Measurements from ENCODE around the gene USP38. TPM values are rescaled to one million over a fixed set of nuclear protein-coding genes. Genes with fewer than 3 reads are reported as not detected.
A peak's percentile ranks its signal among the peaks of the same experiment; 100 is the strongest.

The USP38 gene
- total RNA-seq, 3 donors from 2014 or later, result 19.7 to 28.2 (median 21.6) TPM

- peaks cover 0 to 10% of the 10 kb centered on the region in 2 donors for H3K4me1 ChIP-seq
- H3K9me3 ChIP-seq, result no peaks in the 10 kb centered on the region
- peak overlapping the region; percentile 90 to 95 for H3K27ac ChIP-seq
- peak overlapping the region; percentile 81 to 96 (median 90) for H3K4me3 ChIP-seq
- TF ChIP-seq POLR2AphosphoS5 (IDR thresholded peaks at IDR 0.05) (no peak), CTCF (IDR thresholded peaks at IDR 0.05) (no peak), POLR2A (IDR thresholded peaks at IDR 0.05) (no peak)
- H3K36me3 ChIP-seq, result no peaks in the 10 kb centered on the region
- intact Hi-C loops (cut with DNase I; ENCODE audit: low total_unique reads), result no loop called here
- DNase-seq (ENCODE audit: low spot score in 2 of 2), result peak in 1 of 2 donors; percentile 52
- no peaks in the 10 kb centered on the region for H3K27me3 ChIP-seq
Observed at GRCh38 chr4:143185253-143186107, 763 bp downstream of the USP38 start.

- Histone ChIP-seq H3K4me3 (peak overlapping the region; percentile 81 to 96 (median 90)), H3K4me1 (peaks cover 0 to 10% of the 10 kb centered on the region in 2 donors), H3K36me3 (no peaks in the 10 kb centered on the region), H3K27me3 (no peaks in the 10 kb centered on the region), H3K9me3 (no peaks in the 10 kb centered on the region), H3K27ac (peak overlapping the region; percentile 37 to 95)
- intact Hi-C loops (cut with DNase I; ENCODE audit: low total_unique reads), result no loop called here
- TF ChIP-seq CTCF (IDR thresholded peaks at IDR 0.05) (no peak), POLR2AphosphoS5 (IDR thresholded peaks at IDR 0.05) (no peak), POLR2A (IDR thresholded peaks at IDR 0.05) (no peak)
- no peak for DNase-seq (ENCODE audit: low spot score in 2 of 2)
Observed at GRCh38 chr4:143186212-143186611, 1.5 kb downstream of the USP38 start.

- intact Hi-C loops (cut with DNase I; ENCODE audit: low total_unique reads), result no loop called here
- no peak for DNase-seq (ENCODE audit: low spot score in 2 of 2)
- no peaks in the 10 kb centered on the region for H3K27me3 ChIP-seq
- peak overlapping the region; percentile 81 to 96 (median 90) for H3K4me3 ChIP-seq
- no peak for TF ChIP-seq POLR2A (IDR thresholded peaks at IDR 0.05)
- TF ChIP-seq CTCF (IDR thresholded peaks at IDR 0.05), result no peak
- TF ChIP-seq POLR2AphosphoS5 (IDR thresholded peaks at IDR 0.05), result no peak
- H3K27ac ChIP-seq, result peak overlapping the region; percentile 37 to 95
- H3K36me3 ChIP-seq, result no peaks in the 10 kb centered on the region
- H3K4me1 ChIP-seq, result peaks cover 0 to 10% of the 10 kb centered on the region in 2 donors
- no peaks in the 10 kb centered on the region for H3K9me3 ChIP-seq
Observed at GRCh38 chr4:143186649-143187048, 1.9 kb downstream of the USP38 start.

- DNase-seq (ENCODE audit: low spot score in 2 of 2), result no peak
- TF ChIP-seq CTCF (IDR thresholded peaks at IDR 0.05) (no peak), POLR2AphosphoS5 (IDR thresholded peaks at IDR 0.05) (no peak), POLR2A (IDR thresholded peaks at IDR 0.05) (no peak)
- no peaks in the 10 kb centered on the region for H3K36me3 ChIP-seq
- H3K4me1 ChIP-seq, result peaks cover 0 to 10% of the 10 kb centered on the region in 2 donors
- no peaks in the 10 kb centered on the region for H3K9me3 ChIP-seq
- H3K4me3 ChIP-seq, result peak overlapping the region in 2 of 3 donors; percentile 81 to 96
- intact Hi-C loops (cut with DNase I; ENCODE audit: low total_unique reads), result no loop called here
- H3K27ac ChIP-seq, result no peak overlapping the region
- H3K27me3 ChIP-seq, result no peaks in the 10 kb centered on the region
Observed at GRCh38 chr4:143188136-143189088, 3.7 kb downstream of the USP38 start.
